ENCODE measurements around the gene BLZF1.
A peak's percentile ranks its signal among the peaks of the same experiment; 100 is the strongest.

Gene BLZF1

GRCh38 chr1:169367686-169368405 lies at the start of gene BLZF1, which contains the start of gene NME7:
BLZF1 (plus strand) TSS chr1:169368195; CDS start chr1:169369523, 1,328 bp downstream.
NME7 (minus strand) TSS chr1:169367797; CDS start chr1:169367710, 87 bp downstream.
- H3K4me1 ChIP-seq (ENCODE audit: control insufficient read depth, insufficient read depth, low read length, unreplicated experiment), result peaks cover 41% of the 10 kb centered on the region
- peak within 1 kb of the TSS; percentile 89 for H3K27ac ChIP-seq (ENCODE audit: low read depth, low read length)
- peaks cover 31% of the 10 kb centered on the region for H3K36me3 ChIP-seq (ENCODE audit: insufficient read depth, low read length)
- peak within 1 kb of the TSS; percentile 100 for H3K4me3 ChIP-seq (ENCODE audit: low read depth, low read length)
- H3K79me2 ChIP-seq (ENCODE audit: control insufficient read depth, insufficient read depth, low read length, unreplicated experiment), result peaks cover 59% of the 10 kb centered on the region
- no peaks in the 10 kb centered on the region for H3K27me3 ChIP-seq (ENCODE audit: insufficient read depth, low read length)
- peak within 1 kb of the TSS; percentile 46 for H2AFZ ChIP-seq (ENCODE audit: low read length, unreplicated experiment)

- Histone ChIP-seq H3K4me3 (ENCODE audit: low read depth, low read length) (no peak overlapping the region), H3K4me1 (ENCODE audit: control insufficient read depth, insufficient read depth, low read length, unreplicated experiment) (peaks cover 8% of the 10 kb centered on the region), H3K27me3 (ENCODE audit: insufficient read depth, low read length) (no peaks in the 10 kb centered on the region), H2AFZ (ENCODE audit: low read length, unreplicated experiment) (no peak overlapping the region), H3K36me3 (ENCODE audit: insufficient read depth, low read length) (no peaks in the 10 kb centered on the region), H3K27ac (ENCODE audit: low read depth, low read length) (no peak overlapping the region), H3K79me2 (ENCODE audit: control insufficient read depth, insufficient read depth, low read length, unreplicated experiment) (no peaks in the 10 kb centered on the region)
Measured at GRCh38 chr1:169318536-169319244, 49.3 kb upstream of the BLZF1 start.

- Histone ChIP-seq H3K27ac (ENCODE audit: low read depth, low read length) (no peak overlapping the region), H2AFZ (ENCODE audit: low read length, unreplicated experiment) (no peak overlapping the region), H3K79me2 (ENCODE audit: control insufficient read depth, insufficient read depth, low read length, unreplicated experiment) (peaks cover 5% of the 10 kb centered on the region), H3K4me3 (ENCODE audit: low read depth, low read length) (no peak overlapping the region), H3K36me3 (ENCODE audit: insufficient read depth, low read length) (no peaks in the 10 kb centered on the region), H3K4me1 (ENCODE audit: control insufficient read depth, insufficient read depth, low read length, unreplicated experiment) (peaks cover 13% of the 10 kb centered on the region), H3K27me3 (ENCODE audit: insufficient read depth, low read length) (no peaks in the 10 kb centered on the region)
Measured at GRCh38 chr1:169321539-169321938, 46.5 kb upstream of the BLZF1 start.

- H3K4me1 ChIP-seq (ENCODE audit: control insufficient read depth, insufficient read depth, low read length, unreplicated experiment), result peaks cover 19% of the 10 kb centered on the region
- peaks cover 5% of the 10 kb centered on the region for H3K79me2 ChIP-seq (ENCODE audit: control insufficient read depth, insufficient read depth, low read length, unreplicated experiment)
- H3K36me3 ChIP-seq (ENCODE audit: insufficient read depth, low read length), result no peaks in the 10 kb centered on the region
- H3K4me3 ChIP-seq (ENCODE audit: low read depth, low read length), result no peak overlapping the region
- no peak overlapping the region for H3K27ac ChIP-seq (ENCODE audit: low read depth, low read length)
- H3K27me3 ChIP-seq (ENCODE audit: insufficient read depth, low read length), result no peaks in the 10 kb centered on the region
- H2AFZ ChIP-seq (ENCODE audit: low read length, unreplicated experiment), result no peak overlapping the region
Measured at GRCh38 chr1:169322138-169322537, 45.9 kb upstream of the BLZF1 start.

- Histone ChIP-seq H3K27me3 (ENCODE audit: insufficient read depth, low read length) (no peaks in the 10 kb centered on the region), H3K4me3 (ENCODE audit: low read depth, low read length) (no peak overlapping the region), H3K27ac (ENCODE audit: low read depth, low read length) (no peak overlapping the region), H3K79me2 (ENCODE audit: control insufficient read depth, insufficient read depth, low read length, unreplicated experiment) (peaks cover 11% of the 10 kb centered on the region), H3K36me3 (ENCODE audit: insufficient read depth, low read length) (no peaks in the 10 kb centered on the region), H2AFZ (ENCODE audit: low read length, unreplicated experiment) (no peak overlapping the region), H3K4me1 (ENCODE audit: control insufficient read depth, insufficient read depth, low read length, unreplicated experiment) (peaks cover 21% of the 10 kb centered on the region)
Measured at GRCh38 chr1:169325117-169325516, 42.9 kb upstream of the BLZF1 start.

GRCh38 chr1:169326261-169326955 lies 41.6 kb upstream of the BLZF1 start:
- H2AFZ ChIP-seq (ENCODE audit: low read length, unreplicated experiment), result no peak overlapping the region
- peaks cover 17% of the 10 kb centered on the region for H3K4me1 ChIP-seq (ENCODE audit: control insufficient read depth, insufficient read depth, low read length, unreplicated experiment)
- H3K79me2 ChIP-seq (ENCODE audit: control insufficient read depth, insufficient read depth, low read length, unreplicated experiment), result peaks cover 11% of the 10 kb centered on the region
- no peak overlapping the region for H3K4me3 ChIP-seq (ENCODE audit: low read depth, low read length)
- peak overlapping the region; percentile 23; the same call in 1 of the 2 replicates for H3K27ac ChIP-seq (ENCODE audit: low read depth, low read length)
- 0 out of 2 replicates have a peak, but pooled peaks cover 5% of the 10 kb centered on the region for H3K36me3 ChIP-seq (ENCODE audit: insufficient read depth, low read length)
- H3K27me3 ChIP-seq (ENCODE audit: insufficient read depth, low read length), result no peaks in the 10 kb centered on the region

GRCh38 chr1:169326956-169327268 lies 41.1 kb upstream of the BLZF1 start:
- Histone ChIP-seq H3K4me1 (ENCODE audit: control insufficient read depth, insufficient read depth, low read length, unreplicated experiment) (peaks cover 13% of the 10 kb centered on the region), H2AFZ (ENCODE audit: low read length, unreplicated experiment) (no peak overlapping the region), H3K79me2 (ENCODE audit: control insufficient read depth, insufficient read depth, low read length, unreplicated experiment) (peaks cover 12% of the 10 kb centered on the region), H3K27ac (ENCODE audit: low read depth, low read length) (peak overlapping the region; percentile 23; the same call in 1 of the 2 replicates), H3K4me3 (ENCODE audit: low read depth, low read length) (no peak overlapping the region), H3K27me3 (ENCODE audit: insufficient read depth, low read length) (no peaks in the 10 kb centered on the region), H3K36me3 (ENCODE audit: insufficient read depth, low read length) (0 out of 2 replicates have a peak, but pooled peaks cover 5% of the 10 kb centered on the region)

- Histone ChIP-seq H3K79me2 (ENCODE audit: control insufficient read depth, insufficient read depth, low read length, unreplicated experiment) (peaks cover 16% of the 10 kb centered on the region), H3K36me3 (ENCODE audit: insufficient read depth, low read length) (0 out of 2 replicates have a peak, but pooled peaks cover 5% of the 10 kb centered on the region), H3K4me3 (ENCODE audit: low read depth, low read length) (no peak overlapping the region), H2AFZ (ENCODE audit: low read length, unreplicated experiment) (no peak overlapping the region), H3K4me1 (ENCODE audit: control insufficient read depth, insufficient read depth, low read length, unreplicated experiment) (peaks cover 13% of the 10 kb centered on the region), H3K27me3 (ENCODE audit: insufficient read depth, low read length) (no peaks in the 10 kb centered on the region), H3K27ac (ENCODE audit: low read depth, low read length) (no peak overlapping the region)
Measured at GRCh38 chr1:169327875-169328274, 40.1 kb upstream of the BLZF1 start.

GRCh38 chr1:169329383-169329782 lies 38.6 kb upstream of the BLZF1 start:
- Histone ChIP-seq H3K4me3 (ENCODE audit: low read depth, low read length) (no peak overlapping the region), H3K27me3 (ENCODE audit: insufficient read depth, low read length) (no peaks in the 10 kb centered on the region), H3K4me1 (ENCODE audit: control insufficient read depth, insufficient read depth, low read length, unreplicated experiment) (peaks cover 13% of the 10 kb centered on the region), H3K27ac (ENCODE audit: low read depth, low read length) (no peak overlapping the region), H3K79me2 (ENCODE audit: control insufficient read depth, insufficient read depth, low read length, unreplicated experiment) (peaks cover 16% of the 10 kb centered on the region), H3K36me3 (ENCODE audit: insufficient read depth, low read length) (0 out of 2 replicates have a peak, but pooled peaks cover 5% of the 10 kb centered on the region), H2AFZ (ENCODE audit: low read length, unreplicated experiment) (no peak overlapping the region)

- H3K27me3 ChIP-seq (ENCODE audit: insufficient read depth, low read length), result no peaks in the 10 kb centered on the region
- peaks cover 16% of the 10 kb centered on the region for H3K79me2 ChIP-seq (ENCODE audit: control insufficient read depth, insufficient read depth, low read length, unreplicated experiment)
- peaks cover 13% of the 10 kb centered on the region for H3K4me1 ChIP-seq (ENCODE audit: control insufficient read depth, insufficient read depth, low read length, unreplicated experiment)
- no peak overlapping the region for H3K27ac ChIP-seq (ENCODE audit: low read depth, low read length)
- H3K4me3 ChIP-seq (ENCODE audit: low read depth, low read length), result no peak overlapping the region
- H2AFZ ChIP-seq (ENCODE audit: low read length, unreplicated experiment), result no peak overlapping the region
- H3K36me3 ChIP-seq (ENCODE audit: insufficient read depth, low read length), result 0 out of 2 replicates have a peak, but pooled peaks cover 5% of the 10 kb centered on the region
Measured at GRCh38 chr1:169330927-169331326, 37.1 kb upstream of the BLZF1 start.

Measured in ACC112 (cell line).